Embryonic facial prominence (tissue), 1 donor: ENCODE results near the gene CNFN.

Experiments
- DNase-seq: peaks from one replicate; pipeline ENCODE4 v3.0.0-alpha.2; 2016; ENCODE audit errors: extremely low spot score

The CNFN gene

DNA sequence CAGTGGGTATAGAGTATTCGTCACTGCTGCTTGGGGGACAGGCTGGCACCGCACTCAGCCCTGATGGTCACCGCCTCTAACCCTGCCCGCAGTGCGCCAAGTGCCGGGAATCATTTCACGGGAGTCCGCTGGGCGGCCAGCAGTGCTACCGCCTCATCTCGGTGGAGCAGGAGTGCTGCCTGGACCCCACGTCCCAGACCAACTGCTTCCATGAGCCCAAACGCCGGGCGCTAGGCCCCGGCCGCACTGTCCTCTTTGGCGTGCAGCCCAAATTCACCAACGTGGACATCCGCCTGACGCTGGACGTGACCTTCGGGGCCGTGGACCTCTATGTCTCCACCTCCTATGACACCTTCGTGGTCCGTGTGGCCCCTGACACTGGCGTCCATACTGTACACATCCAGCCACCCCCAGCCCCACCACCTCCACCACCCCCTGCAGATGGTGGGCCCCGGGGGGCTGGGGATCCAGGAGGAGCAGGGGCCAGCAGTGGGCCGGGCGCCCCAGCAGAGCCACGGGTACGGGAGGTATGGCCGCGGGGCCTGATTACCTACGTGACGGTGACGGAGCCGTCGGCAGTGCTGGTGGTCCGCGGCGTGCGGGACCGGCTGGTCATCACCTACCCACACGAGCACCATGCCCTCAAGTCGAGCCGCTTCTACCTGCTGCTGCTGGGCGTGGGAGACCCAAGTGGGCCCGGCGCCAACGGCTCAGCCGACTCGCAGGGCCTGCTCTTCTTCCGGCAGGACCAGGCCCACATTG is 14.5 kb downstream of the CNFN start:
- DNase-seq = no peak

DNA sequence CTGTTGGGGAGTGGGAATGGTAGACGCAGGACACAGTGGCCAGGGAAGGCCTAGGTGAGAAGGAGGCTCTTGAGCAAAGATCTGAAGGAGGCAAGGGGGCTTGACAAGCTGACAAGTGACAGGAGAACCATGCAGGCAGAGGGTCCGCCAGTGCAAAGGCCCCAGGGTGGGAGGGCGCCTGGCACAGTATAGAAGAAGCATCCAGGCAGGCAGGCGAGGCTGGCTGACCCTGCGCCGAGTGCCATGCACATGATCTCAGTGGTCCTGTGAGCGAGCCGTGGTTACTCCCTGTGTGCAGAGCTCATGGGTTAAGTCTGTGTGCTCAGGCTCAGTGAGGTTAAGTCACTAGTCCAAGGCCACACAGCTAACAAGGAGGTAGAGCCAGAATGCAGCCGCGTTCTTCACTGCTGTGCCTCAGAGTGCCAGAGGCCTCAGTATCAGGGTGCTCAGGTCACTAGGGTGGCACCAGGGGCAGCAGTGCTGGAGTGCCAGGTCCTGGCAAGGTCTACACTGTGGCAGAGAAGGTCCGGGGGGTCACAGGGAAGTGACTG is 15.2 kb downstream of the CNFN start:
- DNase-seq = no peak

GRCh38 chr19:42370626-42371175 is 19.4 kb downstream of the CNFN start:
- no peak for DNase-seq

- no peak for DNase-seq
These were observed 20.0 kb downstream of the CNFN start for GRCh38 chr19:42370068-42370520.

DNA sequence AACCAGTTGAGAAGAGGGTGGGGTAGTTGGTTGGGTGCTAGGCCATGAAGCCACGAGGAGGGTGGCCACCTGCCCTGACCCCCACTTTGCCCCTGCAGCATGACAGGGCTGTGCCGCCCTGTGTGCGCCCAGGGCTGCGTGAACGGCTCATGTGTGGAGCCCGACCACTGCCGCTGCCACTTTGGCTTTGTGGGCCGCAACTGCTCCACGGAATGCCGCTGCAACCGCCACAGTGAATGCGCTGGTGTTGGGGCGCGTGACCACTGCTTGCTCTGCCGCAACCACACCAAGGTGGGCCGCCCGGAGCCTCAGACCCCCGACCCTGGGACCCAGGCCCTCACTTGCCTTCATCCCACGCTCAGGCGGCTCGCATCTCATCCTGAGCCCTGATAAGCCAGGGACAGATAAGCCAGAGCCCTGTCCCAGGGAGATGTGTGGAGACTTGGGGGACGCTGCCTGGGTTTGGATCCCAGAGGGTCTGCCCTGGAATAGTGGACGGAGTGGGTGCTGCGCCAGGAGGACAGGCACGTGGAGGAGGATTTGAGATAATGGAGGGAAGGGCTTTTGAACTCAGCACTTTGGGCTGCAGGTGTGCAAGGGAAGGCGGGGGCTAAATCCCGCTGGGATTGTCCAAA is 20.5 kb downstream of the CNFN start:
- DNase-seq = no peak

DNA sequence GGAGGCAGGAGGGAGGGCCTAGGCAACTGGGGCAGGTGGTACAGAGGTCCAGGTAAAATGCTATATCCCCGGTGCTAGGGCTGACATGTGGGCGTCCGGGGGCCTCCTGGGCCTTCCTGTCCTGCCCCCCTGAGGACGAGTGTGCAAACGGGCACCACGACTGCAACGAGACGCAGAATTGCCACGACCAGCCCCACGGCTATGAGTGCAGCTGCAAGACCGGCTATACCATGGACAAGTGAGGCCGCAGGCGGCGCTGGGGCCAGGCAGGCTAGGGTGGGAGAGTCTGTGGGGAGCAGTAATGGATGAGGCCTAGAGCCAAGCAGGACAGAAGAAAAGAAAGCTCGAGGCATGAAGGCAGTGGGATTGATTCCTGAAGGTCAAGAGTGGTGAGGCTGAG is 21.3 kb downstream of the CNFN start:
- DNase-seq = no peak

DNA sequence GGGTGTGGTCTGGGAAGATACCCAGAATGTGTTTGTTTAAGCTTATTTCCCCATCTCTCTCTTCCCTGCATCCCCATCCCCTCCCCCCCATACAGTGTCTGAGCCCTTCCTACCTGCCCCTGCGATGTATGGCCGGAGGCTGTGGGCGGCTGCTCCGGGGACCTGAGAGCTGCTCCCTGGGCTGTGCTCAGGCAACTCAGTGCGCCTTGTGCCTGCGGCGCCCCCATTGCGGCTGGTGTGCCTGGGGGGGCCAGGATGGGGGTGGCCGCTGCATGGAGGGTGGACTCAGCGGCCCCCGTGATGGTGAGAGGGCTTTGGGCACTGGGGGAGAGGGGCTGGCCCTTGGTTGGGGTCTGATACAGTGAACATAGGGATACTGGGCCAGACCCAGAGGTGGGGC is 21.7 kb downstream of the CNFN start:
- DNase-seq = no peak

- no peak for DNase-seq
These were observed 22.2 kb downstream of the CNFN start for GRCh38 chr19:42367929-42368328.

- DNase-seq = no peak
These were observed 23.4 kb downstream of the CNFN start for GRCh38 chr19:42366673-42367072.

DNA sequence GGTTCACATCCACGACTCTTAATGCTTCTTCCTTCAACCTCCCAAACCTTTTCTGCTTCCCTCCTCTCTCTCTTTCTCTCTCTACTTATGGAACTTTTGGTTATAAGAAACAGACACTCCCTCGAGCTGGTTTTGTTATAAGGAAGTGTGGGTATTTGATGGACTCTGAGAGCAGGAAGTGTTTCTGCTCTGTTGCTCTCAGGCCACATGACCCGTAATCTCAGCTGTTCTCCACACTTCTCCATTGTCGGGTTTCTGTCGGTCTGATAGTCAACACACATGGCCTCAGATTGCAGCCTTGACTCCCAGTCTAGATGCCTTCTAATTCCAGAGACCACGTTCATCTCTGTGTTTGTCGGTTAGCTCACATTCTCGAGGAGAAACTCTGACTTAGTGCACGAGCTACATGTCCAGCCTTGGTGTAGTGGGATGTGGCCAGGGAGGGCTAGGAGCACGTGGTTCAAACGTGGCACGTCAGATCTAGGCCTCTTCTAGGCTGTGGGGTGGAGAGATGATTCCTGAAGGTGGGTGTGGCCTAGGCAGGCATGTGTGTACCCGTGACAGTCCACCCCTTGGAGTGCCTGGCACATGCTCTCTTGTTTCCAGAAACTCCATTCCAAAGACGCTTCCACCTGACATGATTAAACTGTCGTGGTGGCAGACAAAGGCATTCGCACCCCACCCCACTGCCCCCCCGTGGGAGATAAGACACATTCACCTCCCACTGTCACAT is 26.3 kb downstream of the CNFN start:
- no peak for DNase-seq

DNA sequence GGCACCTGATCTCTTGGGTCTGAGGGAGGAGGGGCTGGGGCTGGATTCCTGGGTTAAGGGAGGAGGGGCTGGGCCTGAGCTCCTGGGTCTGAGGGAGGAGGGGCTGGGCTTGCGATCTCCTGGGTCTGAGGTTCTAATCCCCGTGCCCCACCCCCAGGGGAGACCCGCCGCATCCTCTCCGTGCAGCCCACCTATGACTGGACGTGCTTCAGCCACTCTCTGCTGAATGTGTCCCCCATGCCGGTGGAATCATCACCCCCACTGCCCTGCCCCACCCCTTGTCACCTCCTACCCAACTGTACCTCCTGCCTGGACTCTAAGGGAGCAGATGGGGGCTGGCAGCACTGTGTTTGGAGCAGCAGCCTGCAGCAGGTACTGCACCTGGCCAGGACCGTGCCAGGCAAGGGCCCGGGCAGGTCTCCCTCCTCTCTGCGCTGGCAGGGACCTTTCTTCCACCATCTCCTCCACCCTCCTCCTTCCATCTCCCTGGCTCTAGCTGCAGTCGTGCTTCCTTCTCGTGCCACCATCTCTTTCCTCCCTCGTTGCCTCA is 27.1 kb downstream of the CNFN start:
- no peak for DNase-seq

DNA sequence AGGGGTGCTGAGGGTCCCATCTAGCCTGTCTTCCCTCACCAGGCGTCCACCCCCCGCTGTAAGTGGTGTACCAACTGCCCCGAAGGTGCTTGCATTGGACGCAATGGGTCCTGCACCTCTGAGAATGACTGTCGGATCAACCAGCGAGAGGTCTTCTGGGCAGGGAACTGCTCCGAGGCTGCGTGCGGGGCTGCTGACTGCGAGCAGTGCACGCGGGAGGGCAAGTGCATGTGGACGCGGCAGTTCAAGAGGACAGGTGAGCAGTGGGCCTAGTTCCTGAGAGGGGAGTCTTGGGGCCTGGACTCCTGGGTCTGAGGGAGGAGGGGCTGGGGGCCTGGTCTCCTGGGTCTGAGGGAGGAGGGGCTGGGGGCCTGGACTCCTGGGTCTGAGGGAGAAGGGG is 27.8 kb downstream of the CNFN start:
- DNase-seq = no peak

DNA sequence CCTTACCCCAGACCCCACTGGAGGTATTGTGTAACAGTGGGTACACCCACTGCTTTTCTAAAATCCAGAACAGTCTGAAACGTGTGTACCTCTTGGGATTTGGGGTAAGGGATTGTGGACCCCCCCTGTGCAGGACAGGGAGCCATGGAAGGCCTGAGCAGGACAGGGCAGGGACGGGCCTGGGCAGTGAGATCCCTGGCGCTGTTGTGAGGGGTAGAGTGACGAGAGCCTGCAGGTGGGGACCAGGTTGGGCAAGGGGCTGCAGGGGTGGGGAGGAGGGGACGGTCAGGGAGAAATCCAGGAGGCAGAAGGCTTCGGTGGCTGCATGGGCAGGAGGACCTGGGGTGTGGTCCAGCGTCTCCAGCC is 28.6 kb downstream of the CNFN start:
- DNase-seq = no peak

DNA sequence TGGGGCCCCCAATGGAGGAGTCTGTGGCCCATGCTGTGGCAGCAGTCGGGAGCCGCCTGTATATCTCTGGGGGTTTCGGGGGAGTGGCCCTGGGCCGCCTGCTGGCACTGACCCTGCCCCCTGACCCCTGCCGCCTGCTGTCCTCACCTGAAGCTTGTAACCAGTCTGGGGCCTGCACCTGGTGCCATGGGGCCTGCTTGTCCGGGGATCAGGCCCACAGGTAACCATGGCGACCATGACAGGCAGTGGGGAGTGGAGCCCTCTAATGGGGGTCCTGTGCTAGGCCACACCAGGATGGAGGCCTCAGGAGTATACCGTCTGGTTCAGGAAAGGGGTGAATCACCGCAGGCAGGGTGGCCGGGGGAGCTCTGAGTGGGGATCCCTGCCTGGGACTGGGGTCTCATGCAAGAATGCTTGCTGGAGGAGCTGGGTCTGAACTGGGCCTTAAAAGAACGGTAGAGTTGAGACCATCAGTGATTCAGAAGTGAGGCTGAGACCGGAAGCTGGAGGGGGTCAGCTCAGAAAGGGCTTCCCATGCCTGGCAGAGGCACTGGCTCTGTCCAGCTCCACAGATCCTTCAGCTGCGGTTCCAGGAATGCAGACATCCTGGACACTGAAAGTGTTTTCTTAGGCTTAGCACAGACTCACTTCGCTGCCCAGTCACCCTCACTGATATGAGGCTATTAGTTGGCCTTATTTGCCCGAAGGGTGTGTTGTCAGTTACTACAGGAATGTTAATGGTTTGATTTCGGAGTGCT is 29.1 kb downstream of the CNFN start:
- no peak for DNase-seq

- DNase-seq = no peak
These were observed 32.8 kb downstream of the CNFN start for GRCh38 chr19:42357290-42357689.

DNA sequence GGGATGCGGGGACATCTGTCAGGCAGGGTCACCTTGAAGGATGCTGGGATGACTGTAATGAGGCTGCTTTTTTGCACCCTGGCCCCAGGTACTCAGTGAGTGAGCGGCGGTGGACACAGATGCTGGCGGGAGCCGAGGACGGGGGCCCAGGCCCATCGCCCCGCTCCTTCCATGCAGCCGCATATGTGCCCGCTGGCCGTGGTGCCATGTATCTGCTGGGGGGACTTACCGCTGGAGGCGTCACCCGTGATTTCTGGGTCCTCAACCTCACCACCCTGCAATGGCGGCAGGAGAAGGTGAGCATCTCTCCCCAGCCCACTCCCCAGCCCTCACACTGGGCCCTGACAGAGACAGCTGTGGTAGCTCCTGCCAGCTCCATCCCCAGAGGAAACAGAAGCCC is 33.4 kb downstream of the CNFN start:
- DNase-seq = no peak

DNA sequence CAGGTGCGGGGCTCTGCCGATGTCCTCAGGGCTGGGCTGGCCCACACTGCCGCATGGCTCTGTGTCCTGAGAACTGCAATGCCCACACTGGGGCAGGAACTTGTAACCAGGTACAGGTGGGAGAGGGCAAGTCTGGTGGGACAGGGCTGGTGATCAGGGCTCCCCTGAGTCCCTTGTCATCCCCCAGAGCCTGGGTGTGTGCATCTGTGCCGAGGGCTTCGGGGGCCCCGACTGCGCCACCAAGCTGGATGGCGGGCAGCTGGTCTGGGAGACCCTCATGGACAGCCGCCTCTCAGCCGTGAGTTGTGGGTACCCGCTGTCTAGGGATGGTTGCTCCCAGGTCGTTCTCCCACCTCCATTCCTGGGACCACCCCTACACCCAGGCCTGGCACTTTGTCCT is 34.2 kb downstream of the CNFN start:
- DNase-seq = no peak

DNA sequence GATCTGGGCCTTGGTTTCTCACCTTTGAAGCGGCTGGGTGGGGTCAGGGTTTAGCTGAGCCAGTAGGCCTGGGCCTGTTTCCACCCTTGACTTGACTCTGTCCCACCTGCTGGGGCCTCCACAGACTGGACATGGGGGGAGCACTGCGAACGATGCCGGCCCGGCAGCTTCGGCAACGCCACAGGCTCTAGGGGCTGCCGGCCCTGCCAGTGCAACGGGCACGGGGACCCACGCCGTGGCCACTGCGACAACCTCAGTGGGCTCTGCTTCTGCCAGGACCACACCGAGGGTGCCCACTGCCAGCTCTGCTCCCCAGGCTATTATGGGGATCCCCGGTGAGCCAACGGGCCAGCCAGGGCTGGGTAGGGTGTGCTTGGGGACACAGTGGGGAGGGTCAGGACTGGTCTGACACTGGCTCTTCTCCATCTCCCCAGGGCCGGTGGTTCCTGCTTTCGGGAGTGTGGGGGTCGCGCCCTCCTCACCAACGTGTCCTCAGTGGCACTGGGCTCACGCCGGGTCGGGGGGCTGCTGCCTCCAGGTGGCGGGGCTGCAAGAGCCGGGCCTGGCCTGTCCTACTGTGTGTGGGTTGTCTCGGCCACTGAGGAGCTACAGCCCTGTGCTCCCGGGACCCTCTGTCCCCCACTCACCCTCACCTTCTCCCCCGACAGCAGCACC is 36.6 kb downstream of the CNFN start:
- DNase-seq = no peak

DNA sequence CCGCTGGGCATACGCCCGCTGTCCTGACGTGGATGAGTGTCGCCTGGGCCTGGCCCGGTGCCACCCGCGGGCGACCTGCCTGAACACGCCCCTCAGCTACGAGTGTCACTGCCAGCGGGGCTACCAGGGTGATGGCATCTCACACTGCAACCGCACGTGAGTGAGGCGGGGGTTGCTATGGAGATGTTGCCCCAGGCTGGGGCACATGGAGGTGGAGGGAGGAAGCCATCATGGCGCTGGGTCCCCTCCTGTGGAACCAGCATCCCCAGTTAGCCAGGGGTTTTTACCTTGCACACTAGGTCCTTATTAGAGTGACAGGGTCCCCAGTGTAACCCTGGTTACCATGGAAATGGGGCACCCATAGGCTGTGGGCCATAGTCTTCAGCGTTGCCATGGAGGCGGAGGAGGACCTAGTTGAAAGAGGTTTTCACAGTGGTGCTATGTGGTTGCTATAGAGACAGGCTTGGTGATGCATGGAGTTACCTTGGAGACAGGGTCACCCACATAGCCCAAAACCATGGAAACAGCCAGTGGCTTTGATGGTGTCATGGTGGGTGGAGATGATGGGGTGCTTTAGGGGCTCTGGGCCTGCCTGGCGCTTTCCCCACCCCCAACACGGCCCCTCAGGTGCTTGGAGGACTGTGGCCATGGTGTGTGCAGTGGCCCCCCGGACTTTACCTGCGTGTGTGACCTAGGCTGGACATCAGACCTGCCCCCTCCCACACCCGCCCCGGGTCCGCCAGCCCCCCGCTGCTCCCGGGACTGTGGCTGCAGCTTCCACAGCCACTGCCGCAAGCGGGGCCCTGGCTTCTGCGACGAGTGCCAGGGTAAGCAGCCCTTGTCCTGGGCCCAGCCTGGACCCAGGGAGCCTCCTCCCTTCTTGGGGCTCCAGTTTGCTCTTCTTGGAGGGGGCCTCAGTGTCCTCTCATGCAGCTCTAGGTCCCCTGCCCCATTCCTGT is 37.5 kb downstream of the CNFN start:
- no peak for DNase-seq
